Peyer's patch (tissue), 4 donors: ENCODE data around the gene PLEKHM2. TPM values are rescaled to one million over a fixed set of nuclear protein-coding genes. Genes with fewer than 3 reads are reported as not detected.

Source experiments
- DNase-seq, 3 donors: peaks; one replicate each; pipeline ENCODE4 v3.0.0-alpha.2; 2017 to 2019
- H3K27ac ChIP-seq, 4 donors: fragments of 200-600 bp; sonication (generic); one replicate each; pipeline ENCODE4 v1.5.1; 2016 to 2019
- H3K27me3 ChIP-seq, 2 donors: fragments of 200-600 bp; sonication (generic); one replicate each; pipeline ENCODE4 v1.5.1; 2019
- H3K36me3 ChIP-seq, 3 donors: fragments of 200-600 bp; sonication (generic); one replicate each; pipeline ENCODE4 v1.5.1; 2016 to 2019
- H3K4me1 ChIP-seq, 4 donors: fragments of 200-600 bp; sonication (generic); one replicate each; pipeline ENCODE4 v1.5.1; 2016 to 2019
- H3K4me3 ChIP-seq, 4 donors: fragments of 200-600 bp; sonication (generic); 1 replicate in 3 of 4; 2 replicates in 1 of 4; pipeline ENCODE4 v1.5.1; 2016 to 2019; ENCODE audit warnings: mild to moderate bottlenecking in 1 of 4
- H3K9me3 ChIP-seq, 4 donors: fragments of 200-600 bp; sonication (generic); one replicate each; pipeline ENCODE4 v1.5.1; 2016 to 2019; ENCODE audit warnings: mild to moderate bottlenecking in 1 of 4
- CTCF ChIP-seq, 6 experiments: fragments of 450-650 bp in 4 of 6; fragments of 200-600 bp in 2 of 6; sonication (generic) in 1 of 6; IDR thresholded peaks; one replicate each; pipeline ENCODE4 v1.5.1; 2017 to 2019; ENCODE audit warnings: antibody characterized with exemption in 6 of 6, mild to moderate bottlenecking in 3 of 6, moderate library complexity in 1 of 6
- POLR2A ChIP-seq, 2 donors: fragments of 450-650 bp; IDR thresholded peaks; one replicate each; pipeline ENCODE4 v1.5.1; 2017; ENCODE audit warnings: antibody characterized with exemption in 2 of 2, mild to moderate bottlenecking in 2 of 2, moderate library complexity in 2 of 2
- total RNA-seq, 4 donors: library from RNA; depleted of rRNA; stranded (reverse); fragments of >200 nt; gene quantifications; one replicate each; pipeline ENCODE4 v1.1.0, GENCODE V29; 2016

The PLEKHM2 gene
- total RNA-seq, 4 donors from 2014 or later = 20.0 to 63.5 (median 37.7) TPM

GRCh38 chr1:15748690-15749398, 64.7 kb downstream of the PLEKHM2 start:
- Histone ChIP-seq H3K4me3 (no peak overlapping the region), H3K27ac (no peak overlapping the region), H3K36me3 (no peaks in the 10 kb centered on the region), H3K4me1 (peaks cover 0 to 13% (median 0%) of the 10 kb centered on the region in 4 donors), H3K27me3 (no peaks in the 10 kb centered on the region), H3K9me3 (no peaks in the 10 kb centered on the region)
- DNase-seq = no peak
- no peak for TF ChIP-seq POLR2A (IDR thresholded peaks at IDR 0.05)
- no peak for TF ChIP-seq CTCF (IDR thresholded peaks at IDR 0.05)

GRCh38 chr1:15749399-15750291, 65.5 kb downstream of the PLEKHM2 start:
- no peak overlapping the region for H3K27ac ChIP-seq
- peaks cover 0 to 13% (median 0%) of the 10 kb centered on the region in 4 donors for H3K4me1 ChIP-seq
- no peaks in the 10 kb centered on the region for H3K36me3 ChIP-seq
- no peak overlapping the region for H3K4me3 ChIP-seq
- TF ChIP-seq CTCF (IDR thresholded peaks at IDR 0.05) (no peak), POLR2A (IDR thresholded peaks at IDR 0.05) (no peak)
- H3K27me3 ChIP-seq = no peaks in the 10 kb centered on the region
- no peaks in the 10 kb centered on the region for H3K9me3 ChIP-seq
- no peak for DNase-seq

GRCh38 chr1:15750924-15751323, 66.8 kb downstream of the PLEKHM2 start:
- Histone ChIP-seq H3K27me3 (no peaks in the 10 kb centered on the region), H3K4me1 (peaks cover 0 to 19% (median 0%) of the 10 kb centered on the region in 4 donors), H3K9me3 (no peaks in the 10 kb centered on the region), H3K36me3 (no peaks in the 10 kb centered on the region), H3K27ac (no peak overlapping the region), H3K4me3 (no peak overlapping the region)
- no peak for DNase-seq
- TF ChIP-seq POLR2A (IDR thresholded peaks at IDR 0.05) (no peak), CTCF (IDR thresholded peaks at IDR 0.05) (no peak)

- Histone ChIP-seq H3K9me3 (no peaks in the 10 kb centered on the region), H3K4me1 (peaks cover 0 to 24% (median 0%) of the 10 kb centered on the region in 4 donors), H3K27ac (no peak overlapping the region), H3K36me3 (no peaks in the 10 kb centered on the region), H3K4me3 (no peak overlapping the region), H3K27me3 (no peaks in the 10 kb centered on the region)
- no peak for TF ChIP-seq POLR2A (IDR thresholded peaks at IDR 0.05)
- TF ChIP-seq CTCF (IDR thresholded peaks at IDR 0.05) = no peak
- DNase-seq = no peak
Measured at GRCh38 chr1:15751717-15752116, 67.6 kb downstream of the PLEKHM2 start.

- TF ChIP-seq CTCF (IDR thresholded peaks at IDR 0.05) = no peak
- no peak for TF ChIP-seq POLR2A (IDR thresholded peaks at IDR 0.05)
- no peaks in the 10 kb centered on the region for H3K9me3 ChIP-seq
- H3K4me3 ChIP-seq = no peak overlapping the region
- DNase-seq = no peak
- no peaks in the 10 kb centered on the region for H3K27me3 ChIP-seq
- H3K27ac ChIP-seq = no peak overlapping the region
- peaks cover 0 to 38% (median 2%) of the 10 kb centered on the region in 4 donors for H3K4me1 ChIP-seq
- no peaks in the 10 kb centered on the region for H3K36me3 ChIP-seq
Measured at GRCh38 chr1:15753776-15754175, 69.7 kb downstream of the PLEKHM2 start.
